Pulmonary artery endothelial cell (primary cell): Measurements from ENCODE around the gene HEG1. TPM values are rescaled to one million over a fixed set of nuclear protein-coding genes. Genes with fewer than 3 reads are reported as not detected.
A peak's percentile ranks its signal among the peaks of the same experiment; 100 is the strongest.

Source experiments
- DNase-seq: peaks from one replicate; pipeline ENCODE4 v3.0.0-alpha.2; 2011; ENCODE audit warnings: low read depth, low spot score
- total RNA-seq: library from RNA; depleted of rRNA; stranded (reverse); fragments of >200 nt; gene quantifications from 2 replicates; pipeline ENCODE4 v1.2.3, GENCODE V29; 2014

The HEG1 gene
- total RNA-seq, 1 donor from 2014 or later, result 54.2 TPM

- DNase-seq, result no peak
Measured at GRCh38 chr3:125072749-125073389, 17.1 kb upstream of the HEG1 start.

- DNase-seq, result no peak
Measured at GRCh38 chr3:125072301-125072700, 16.5 kb upstream of the HEG1 start.

DNA sequence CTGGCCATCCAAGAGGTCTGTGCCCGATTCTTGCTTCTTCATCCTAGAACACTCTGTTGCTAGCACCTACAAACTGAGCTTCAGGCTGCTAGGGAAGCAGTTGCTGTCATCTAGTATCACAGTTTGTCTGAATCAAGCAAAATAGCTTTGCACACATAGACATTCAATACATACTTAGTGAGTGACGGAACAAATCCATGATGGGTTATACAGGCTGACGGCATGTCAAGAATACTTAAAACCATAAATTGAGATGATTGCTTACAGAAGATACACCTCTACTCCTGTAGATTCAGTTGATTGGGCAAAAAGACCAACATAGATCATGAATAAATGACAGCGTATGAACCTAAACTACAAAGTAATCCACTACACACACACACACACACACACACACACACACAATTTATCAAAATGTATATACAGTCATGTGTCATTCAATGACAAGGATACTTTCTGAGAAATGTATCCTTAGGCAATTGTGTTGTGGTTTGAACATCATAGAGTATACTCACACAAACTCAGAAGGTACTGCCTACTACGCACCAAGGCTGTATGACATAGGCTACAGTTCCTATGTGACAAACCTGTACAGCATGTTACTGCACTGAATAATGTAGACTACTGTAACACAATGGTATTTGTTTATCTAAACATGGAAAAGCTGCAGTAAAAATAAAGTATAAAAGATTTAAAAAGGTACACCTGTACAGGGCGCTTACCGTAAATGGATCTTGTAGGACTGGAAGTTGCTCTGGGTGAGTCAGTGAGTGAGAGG, 14.4 kb upstream of the HEG1 start:
- DNase-seq, result no peak

DNA sequence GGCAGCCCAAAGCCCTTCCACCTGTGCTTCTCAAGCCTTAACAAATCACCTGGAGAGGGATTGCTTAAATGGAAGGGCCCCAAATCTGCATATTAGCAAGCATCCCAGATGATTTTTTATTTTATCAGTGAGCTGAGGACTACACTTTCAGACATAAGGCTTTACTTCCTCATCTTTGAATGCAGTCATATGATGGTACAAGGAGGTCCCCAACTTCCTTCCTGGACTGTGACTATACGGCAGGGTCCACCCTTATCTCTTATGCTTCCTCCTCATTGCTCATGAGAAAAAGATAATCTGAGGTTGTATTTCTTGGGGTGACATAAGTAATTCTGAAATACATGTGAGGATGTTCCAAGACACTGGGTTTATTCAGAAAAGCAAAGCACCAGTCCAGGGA, 13.7 kb upstream of the HEG1 start:
- no peak for DNase-seq

DNA sequence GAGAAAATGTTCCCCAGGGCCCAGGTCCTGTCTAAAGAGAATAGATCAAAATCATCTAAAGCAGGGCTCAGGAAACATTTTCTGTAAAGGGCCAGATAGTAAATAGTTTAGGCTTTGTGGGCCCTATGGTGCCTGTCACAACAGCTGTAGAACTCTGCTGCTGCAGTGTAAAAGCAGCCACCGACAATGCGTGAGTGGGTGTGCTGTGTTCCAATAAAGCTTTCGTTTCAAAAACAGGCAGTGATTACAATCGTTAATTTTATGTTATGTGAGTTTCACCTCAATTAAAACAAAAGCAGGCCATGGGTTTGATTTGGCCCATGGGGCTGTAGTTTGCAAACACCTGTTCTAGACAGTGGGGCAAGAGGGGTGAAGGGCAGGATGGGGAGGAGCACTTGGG, 12.5 kb upstream of the HEG1 start:
- no peak for DNase-seq

GRCh38 chr3:125067225-125067624, 11.4 kb upstream of the HEG1 start:
- DNase-seq, result no peak

DNA sequence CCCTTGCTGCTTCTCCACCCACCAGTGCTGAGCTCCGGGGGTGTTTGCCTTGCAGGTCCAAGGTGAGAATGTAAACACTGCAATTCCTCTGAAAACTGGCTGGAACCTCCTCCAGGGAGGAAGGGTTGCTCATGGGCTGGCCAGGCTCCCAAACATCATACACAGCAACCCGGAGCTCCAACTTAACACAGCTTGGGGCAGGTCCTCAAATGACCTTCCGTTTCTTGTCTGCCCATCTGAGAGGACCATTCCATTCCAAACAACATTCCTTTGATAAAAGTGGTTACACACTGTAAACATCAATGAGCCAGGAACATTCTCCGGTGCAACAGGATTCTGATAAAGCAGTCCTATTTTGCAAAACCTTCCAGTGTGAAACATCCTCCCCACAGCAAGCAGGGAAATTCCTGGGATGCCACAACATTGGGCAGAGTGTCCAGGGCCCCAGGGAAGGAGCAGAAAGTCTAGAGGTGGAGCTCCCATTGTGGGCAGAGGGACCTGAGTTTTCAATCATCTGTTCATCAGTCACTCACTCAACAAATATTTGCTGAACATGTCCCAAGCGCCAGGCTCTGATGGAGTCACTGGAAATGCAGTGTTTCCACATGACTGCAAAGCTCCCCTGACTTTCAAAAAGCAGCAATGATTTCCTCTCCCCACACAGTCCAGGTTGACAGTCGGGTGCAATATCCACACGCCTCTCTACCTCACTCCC, 7.3 kb upstream of the HEG1 start:
- peak; percentile 72 for DNase-seq

- DNase-seq, result no peak
Measured at GRCh38 chr3:125061646-125062045, 5.8 kb upstream of the HEG1 start.

- no peak for DNase-seq
Measured at GRCh38 chr3:125061170-125061569, 5.4 kb upstream of the HEG1 start.

- DNase-seq, result no peak
Measured at GRCh38 chr3:125059488-125060245, 3.9 kb upstream of the HEG1 start.

GRCh38 chr3:125058959-125059358, 3.2 kb upstream of the HEG1 start:
- no peak for DNase-seq

DNA sequence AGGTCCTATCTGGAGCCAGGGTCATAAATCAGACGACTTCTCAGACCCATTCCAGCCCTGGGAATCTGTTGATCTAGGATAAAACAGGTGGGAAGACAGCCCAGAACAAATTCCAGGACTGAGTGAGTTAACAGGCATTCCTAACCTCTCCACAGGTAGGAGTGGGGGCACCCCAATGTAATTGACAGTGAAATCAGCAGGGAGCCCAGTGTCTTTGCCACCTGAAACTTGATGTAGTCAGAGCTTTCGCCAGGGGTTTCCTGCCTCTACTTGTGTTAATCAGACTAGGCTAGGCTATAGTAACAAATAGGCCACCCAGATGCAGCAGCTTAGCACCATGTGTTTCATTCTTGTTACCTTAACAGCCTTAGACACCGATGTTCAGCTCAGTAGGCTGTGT, 2.7 kb upstream of the HEG1 start:
- DNase-seq, result no peak

GRCh38 chr3:125057186-125057850, 1.5 kb upstream of the HEG1 start:
- DNase-seq, result no peak

GRCh38 chr3:125055331-125055912, 375 bp downstream of the HEG1 start:
- no peak for DNase-seq

GRCh38 chr3:125054449-125055329, 1.1 kb downstream of the HEG1 start:
- no peak for DNase-seq

DNA sequence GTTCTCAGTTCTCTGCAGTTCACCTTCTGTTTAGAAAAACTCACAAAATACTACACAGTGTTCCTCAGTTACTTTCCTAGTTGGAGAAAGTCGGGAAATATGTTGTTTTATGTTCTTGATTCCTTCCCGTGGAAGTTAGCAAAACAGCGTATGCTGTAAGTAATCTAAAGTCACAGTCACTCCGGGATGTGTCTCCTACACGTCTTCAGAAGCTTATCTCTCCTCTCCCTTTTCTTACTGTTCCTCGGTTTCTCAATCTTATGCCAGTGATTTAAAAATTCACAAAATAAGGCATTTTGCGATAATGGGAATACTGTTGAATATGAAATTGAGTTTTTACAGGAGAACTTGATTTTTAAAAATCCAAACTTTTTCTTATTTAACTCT, 1.7 kb downstream of the HEG1 start:
- DNase-seq, result no peak

DNA sequence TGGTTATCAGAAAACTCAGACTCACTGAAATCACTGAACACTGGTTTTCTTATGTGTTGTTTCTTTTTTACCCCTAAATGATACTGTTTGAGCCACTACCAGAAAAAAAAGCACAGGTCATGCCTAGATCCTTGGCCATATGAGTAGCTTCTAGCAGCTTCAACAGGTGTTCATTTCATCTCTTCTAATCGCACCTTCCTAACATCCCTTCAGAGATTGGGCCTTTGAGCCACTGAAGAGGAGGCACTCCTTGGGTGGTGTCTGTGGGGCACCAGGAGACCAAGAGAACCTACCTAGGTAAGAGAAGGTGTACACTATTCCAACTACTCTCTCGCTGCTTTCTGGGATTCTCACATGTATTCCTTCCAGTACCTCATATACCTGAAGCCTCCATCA, 2.5 kb downstream of the HEG1 start:
- DNase-seq, result no peak

DNA sequence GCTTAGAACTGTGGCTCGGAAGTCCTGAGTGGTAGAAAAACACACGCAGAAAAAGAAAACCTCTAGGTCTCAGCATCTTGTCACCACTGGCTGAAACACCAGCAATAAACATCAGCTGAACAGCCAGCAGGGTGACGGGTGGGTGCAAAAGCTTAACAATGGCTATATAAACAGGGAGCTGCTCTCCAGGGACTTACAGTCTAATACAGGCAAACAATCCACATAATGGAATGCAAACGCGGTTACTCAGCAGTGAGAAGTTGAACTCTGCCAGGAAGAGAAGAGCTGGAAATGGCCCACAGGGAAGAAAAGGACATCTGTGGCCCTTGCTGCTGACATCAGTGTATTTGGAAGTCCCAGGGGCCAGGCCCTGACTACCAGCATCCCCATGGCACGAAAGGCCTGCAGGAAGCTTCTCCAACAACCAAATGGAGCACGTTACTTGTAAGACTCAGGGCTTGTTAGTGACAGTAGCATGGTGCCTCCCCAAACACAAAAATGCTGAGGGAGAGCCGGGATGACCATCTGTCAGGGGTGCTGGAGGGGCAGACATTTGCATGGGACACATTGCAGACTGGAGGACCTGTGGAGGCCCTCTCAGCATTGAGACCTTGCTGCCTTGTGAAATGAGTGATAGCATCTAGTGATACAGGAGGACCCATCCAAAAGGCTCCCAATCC, 3.0 kb downstream of the HEG1 start:
- no peak for DNase-seq
